Right lobe of liver (tissue), 6 donors: ENCODE data around the gene SEPTIN1. TPM values are rescaled to one million over a fixed set of nuclear protein-coding genes. Genes with fewer than 3 reads are reported as not detected.

ENCODE experiments used
- ATAC-seq, 4 donors: fragments of 200-7000 bp; cut with Tn5 transposase; one replicate each; pipeline ENCODE4 v1.9.1; 2020; ENCODE audit warnings: mild to moderate bottlenecking in 4 of 4, moderate library complexity in 4 of 4
- DNase-seq, 3 donors: peaks; one replicate each; pipeline ENCODE4 v3.0.0-alpha.2; 2020
- H3K27ac ChIP-seq, 3 donors: fragments of 200-600 bp; one replicate each; pipeline ENCODE4 v1.8.0; 2022
- H3K27me3 ChIP-seq, 2 donors: fragments of 200-600 bp; one replicate each; pipeline ENCODE4 v1.8.0; 2022
- H3K36me3 ChIP-seq, 4 donors: fragments of 200-600 bp; sonication (generic) in 1 of 4; one replicate each; pipeline versions ENCODE4 v1.5.1 to v1.8.0; 2017 to 2022; ENCODE audit warnings: control low read depth in 1 of 4
- H3K4me1 ChIP-seq, 4 donors: fragments of 200-600 bp; sonication (generic) in 1 of 4; one replicate each; pipeline versions ENCODE4 v1.5.1 to v1.8.0; 2017 to 2022; ENCODE audit warnings: control low read depth in 1 of 4
- H3K4me3 ChIP-seq, 3 donors: fragments of 200-600 bp; one replicate each; pipeline ENCODE4 v1.8.0; 2022
- H3K9me3 ChIP-seq, 4 donors: fragments of 200-600 bp; sonication (generic) in 1 of 4; one replicate each; pipeline versions ENCODE4 v1.5.1 to v1.8.0; 2017 to 2022; ENCODE audit warnings: control low read depth in 1 of 4
- POLR2A ChIP-seq: fragments of 450-650 bp; IDR thresholded peaks from one replicate; pipeline ENCODE4 v1.6.1; 2017; ENCODE audit warnings: antibody characterized with exemption, mild to moderate bottlenecking
- WGBS: methylation state at CpG from one replicate; pipeline ENCODE4 v1.1.6; 2018; ENCODE audit warnings: low coverage, low lambda C conversion rate; ENCODE audit not compliant: insufficient coverage; ENCODE audit errors: missing lambda C conversion rate; 5-methylcytosine and 5-hydroxymethylcytosine counted together
- intact Hi-C, 2 donors: fragments of 100-400 bp; cut with DNase I; formaldehyde crosslinking; loops; one replicate each; pipeline versions ENCODE4 v1.11.2 to v1.14.1; 2022
- total RNA-seq, 6 experiments: library from RNA; depleted of rRNA in 2 of 6; stranded (reverse); fragments of >200 nt in 2 of 6; fragmentation: NEBNext Ultra II Directional in 3 of 6; extraction: Animal tissue kit (Norgen Biotek cat#: 25700) in 3 of 6; gene quantifications; one replicate each; pipeline versions ENCODE4 v1.1.0 to v1.2.4, GENCODE V29; 2016 to 2023
- TF ChIP-seq, protein P1 (sequence below), 4 donors: fragments of 200-600 bp in 3 of 4; fragments of 450-650 bp in 1 of 4; IDR thresholded peaks; one replicate each; pipeline versions ENCODE4 v1.5.1 to v1.8.0; 2016 to 2022; ENCODE audit warnings: antibody characterized with exemption in 4 of 4, mild to moderate bottlenecking in 2 of 4
- donor health status: DM: no; HTN: yes; CAD: no.
- donor health status: DM: no; HTN: no; CAD: no.
- donor health status: DM: no; HTN: no; CAD: no.
- donor health status: DM: no; HTN: yes; CAD: no.
- donor health status: DM: no; HTN: yes; CAD: no.

Gene SEPTIN1
- total RNA-seq, 6 experiments from 2014 or later: 0.12 to 1.7 (median 0.93) TPM

DNA sequence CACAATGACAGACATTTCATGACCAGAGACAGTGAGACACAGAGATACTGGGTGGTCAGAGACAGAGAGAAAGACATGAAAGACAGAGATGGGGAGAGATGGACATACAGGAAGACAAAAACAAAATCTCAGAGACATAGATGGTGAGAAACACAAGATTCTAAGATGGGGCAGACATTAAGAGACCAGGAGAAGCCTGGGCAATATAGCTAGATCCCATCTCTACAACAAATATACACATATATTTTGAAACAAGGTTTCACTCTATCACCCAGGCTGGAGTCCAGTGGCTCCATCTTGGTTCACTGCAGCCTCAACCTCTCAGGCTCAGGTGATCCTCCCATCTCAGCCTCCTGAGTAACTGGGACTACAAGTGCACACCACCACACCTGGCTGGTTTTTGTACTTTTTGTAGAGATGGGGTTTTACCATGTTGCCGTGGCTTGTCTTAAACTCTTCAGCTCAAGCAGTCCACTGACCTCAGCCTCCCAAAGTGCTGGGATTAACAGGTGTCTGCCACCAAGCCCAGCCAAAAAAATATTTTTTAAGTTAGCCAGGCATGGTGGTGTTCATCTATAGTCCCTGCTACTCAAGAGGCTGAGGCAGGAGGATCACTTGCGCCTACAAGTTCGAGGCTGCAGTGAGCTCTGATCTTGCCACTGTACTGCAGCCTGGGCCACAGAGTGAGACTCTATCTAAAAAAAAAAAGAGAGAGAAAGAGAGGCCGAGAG lies 2.1 kb downstream of the SEPTIN1 start:
- H3K27ac ChIP-seq: no peak overlapping the region
- TF ChIP-seq, protein P1, sequence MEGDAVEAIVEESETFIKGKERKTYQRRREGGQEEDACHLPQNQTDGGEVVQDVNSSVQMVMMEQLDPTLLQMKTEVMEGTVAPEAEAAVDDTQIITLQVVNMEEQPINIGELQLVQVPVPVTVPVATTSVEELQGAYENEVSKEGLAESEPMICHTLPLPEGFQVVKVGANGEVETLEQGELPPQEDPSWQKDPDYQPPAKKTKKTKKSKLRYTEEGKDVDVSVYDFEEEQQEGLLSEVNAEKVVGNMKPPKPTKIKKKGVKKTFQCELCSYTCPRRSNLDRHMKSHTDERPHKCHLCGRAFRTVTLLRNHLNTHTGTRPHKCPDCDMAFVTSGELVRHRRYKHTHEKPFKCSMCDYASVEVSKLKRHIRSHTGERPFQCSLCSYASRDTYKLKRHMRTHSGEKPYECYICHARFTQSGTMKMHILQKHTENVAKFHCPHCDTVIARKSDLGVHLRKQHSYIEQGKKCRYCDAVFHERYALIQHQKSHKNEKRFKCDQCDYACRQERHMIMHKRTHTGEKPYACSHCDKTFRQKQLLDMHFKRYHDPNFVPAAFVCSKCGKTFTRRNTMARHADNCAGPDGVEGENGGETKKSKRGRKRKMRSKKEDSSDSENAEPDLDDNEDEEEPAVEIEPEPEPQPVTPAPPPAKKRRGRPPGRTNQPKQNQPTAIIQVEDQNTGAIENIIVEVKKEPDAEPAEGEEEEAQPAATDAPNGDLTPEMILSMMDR (IDR thresholded peaks at IDR 0.05): no peak
- no peak for TF ChIP-seq POLR2A
- intact Hi-C loops: no loop called here
- 93% methylated on average over 3 of the region's 4 CpGs for WGBS
- ATAC-seq (no peak), DNase-seq (no peak)
- peaks cover 0 to 9% (median 3%) of the 10 kb centered on the region in 4 donors for H3K4me1 ChIP-seq
- H3K27me3 ChIP-seq: no peaks in the 10 kb centered on the region
- H3K9me3 ChIP-seq: no peaks in the 10 kb centered on the region
- H3K36me3 ChIP-seq: no peaks in the 10 kb centered on the region
- H3K4me3 ChIP-seq: no peak overlapping the region

DNA sequence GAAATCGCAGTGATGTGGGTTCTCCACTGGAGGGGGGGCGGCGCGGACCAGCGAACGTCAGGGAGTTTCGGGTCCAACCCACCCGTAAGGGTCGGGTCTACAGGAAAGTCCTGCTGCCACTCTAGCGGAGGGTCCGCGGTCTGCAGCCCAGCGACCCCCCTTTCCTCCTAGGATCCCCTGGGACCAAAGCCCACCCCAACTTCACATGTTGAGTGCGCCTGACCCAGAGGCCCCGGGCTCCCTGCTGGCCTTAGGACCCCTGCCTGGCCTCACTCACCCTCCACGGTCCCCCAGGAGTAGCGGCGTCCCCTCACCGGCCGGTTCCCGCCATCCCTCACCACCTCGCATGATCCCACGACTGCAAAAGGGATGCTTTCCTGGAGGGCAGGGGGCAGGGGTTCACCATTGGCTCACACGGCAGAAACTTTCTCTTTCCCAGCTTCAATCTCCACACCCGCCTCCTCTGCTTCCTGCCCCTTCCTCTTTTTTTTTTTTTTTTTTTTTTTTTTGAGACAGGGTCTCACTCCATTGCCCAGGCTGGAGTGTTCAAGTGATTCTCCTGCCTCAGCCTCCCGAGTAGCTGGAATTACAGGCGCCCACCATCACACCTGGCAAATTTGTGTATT lies 3.1 kb downstream of the SEPTIN1 start:
- H3K9me3 ChIP-seq: no peaks in the 10 kb centered on the region
- no peak for TF ChIP-seq POLR2A
- TF ChIP-seq, protein P1 (IDR thresholded peaks at IDR 0.05): no peak
- H3K4me3 ChIP-seq: peak overlapping the region; percentile 60 to 69 (median 64)
- DNase-seq: no peak
- peak overlapping the region in 1 of 3 donors; percentile 18 for H3K27ac ChIP-seq
- peaks cover 0 to 9% (median 3%) of the 10 kb centered on the region in 4 donors for H3K4me1 ChIP-seq
- WGBS: 63% methylated on average over 10 of the region's 27 CpGs
- H3K27me3 ChIP-seq: no peaks in the 10 kb centered on the region
- ATAC-seq: no peak
- no peaks in the 10 kb centered on the region for H3K36me3 ChIP-seq
- intact Hi-C loops: no loop called here

DNA sequence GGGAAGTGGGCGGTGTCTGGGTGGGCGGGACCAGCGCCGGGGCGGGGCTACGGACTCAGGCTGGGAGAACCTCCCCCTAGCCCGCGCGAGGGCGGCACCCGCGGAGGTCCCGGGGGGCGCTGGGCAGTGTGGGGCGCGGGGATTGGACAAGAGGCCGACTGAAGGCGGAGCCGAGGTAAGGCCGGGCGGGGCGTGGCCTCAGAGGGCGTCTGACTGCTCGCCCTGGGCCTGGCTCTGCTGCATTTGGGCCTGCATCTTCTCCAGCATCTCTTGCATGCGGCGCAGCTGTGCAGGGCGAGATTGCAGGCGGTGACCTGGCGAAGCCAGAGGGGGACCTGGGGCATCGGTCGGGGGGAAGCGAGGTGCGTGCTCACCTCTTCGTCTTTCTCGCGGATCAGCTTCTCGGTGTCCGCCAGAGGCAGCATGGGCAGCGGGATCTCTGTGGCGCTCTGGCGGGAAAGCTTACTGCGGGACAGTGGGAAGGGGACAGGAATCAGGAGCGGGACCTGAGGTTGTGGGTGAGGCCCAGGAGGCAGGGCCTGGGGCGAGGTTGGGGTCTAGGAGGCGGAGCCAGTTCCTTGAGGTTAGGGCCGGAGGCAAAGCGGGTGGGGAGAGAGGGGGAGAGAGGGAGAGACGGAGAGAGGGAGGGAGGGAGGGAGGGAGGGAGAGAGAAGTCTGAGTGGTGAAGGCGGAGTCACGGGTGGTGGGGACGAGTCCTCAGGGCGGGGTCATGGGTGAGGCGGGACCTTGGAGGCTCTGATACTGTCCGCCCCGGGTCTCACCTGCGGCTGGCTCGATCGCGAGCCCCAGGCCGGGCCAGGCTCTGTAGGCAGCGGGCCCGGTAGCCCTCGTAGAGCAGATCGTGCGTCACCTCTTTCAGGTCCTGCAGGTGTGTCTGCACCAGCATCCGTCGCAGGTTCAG lies 3.9 kb downstream of the SEPTIN1 start:
- H3K27ac ChIP-seq: peak overlapping the region; percentile 88 to 97 (median 96)
- DNase-seq (peak; percentile 99 to 100 (median 99)), ATAC-seq (peak; percentile 92 to 97 (median 95))
- no peaks in the 10 kb centered on the region for H3K9me3 ChIP-seq
- WGBS: 1% methylated on average over 23 of the region's 67 CpGs
- H3K4me1 ChIP-seq: peaks cover 0 to 9% (median 3%) of the 10 kb centered on the region in 4 donors
- TF ChIP-seq POLR2A: peak; percentile 72
- TF ChIP-seq, protein P1 (IDR thresholded peaks at IDR 0.05): peak in 1 of 4 donors; percentile 13
- intact Hi-C loops: no loop called here
- no peaks in the 10 kb centered on the region for H3K27me3 ChIP-seq
- peak overlapping the region; percentile 60 to 69 (median 64) for H3K4me3 ChIP-seq
- no peaks in the 10 kb centered on the region for H3K36me3 ChIP-seq

DNA sequence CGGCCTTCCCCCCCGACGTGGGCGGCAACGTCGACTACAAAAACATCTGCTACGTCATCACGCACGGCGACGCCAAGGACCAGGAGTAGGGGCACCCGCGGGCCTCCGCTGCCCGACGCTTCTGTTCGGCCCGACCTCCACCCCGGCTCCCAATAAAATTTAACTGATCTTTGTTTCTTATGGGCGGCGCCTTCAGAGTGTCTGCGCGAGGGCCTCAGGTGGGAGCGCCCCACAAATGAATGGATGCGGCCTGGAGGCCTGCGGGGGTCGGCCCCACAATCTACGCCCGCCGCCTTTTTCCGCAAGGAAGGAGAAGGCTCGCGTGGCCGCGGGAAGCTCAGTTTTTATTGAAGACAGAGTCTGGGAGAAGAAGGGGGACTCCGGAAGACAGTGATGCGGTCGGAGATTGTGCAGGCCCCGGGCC lies 4.5 kb downstream of the SEPTIN1 start:
- ATAC-seq (peak; percentile 34 to 58 (median 49)), DNase-seq (peak; percentile 87 to 90 (median 87))
- WGBS: 7% methylated on average over 35 of the region's 39 CpGs
- H3K36me3 ChIP-seq: no peaks in the 10 kb centered on the region
- no peak for TF ChIP-seq POLR2A
- TF ChIP-seq, protein P1 (IDR thresholded peaks at IDR 0.05): no peak
- no peaks in the 10 kb centered on the region for H3K9me3 ChIP-seq
- intact Hi-C loops: no loop called here
- H3K4me1 ChIP-seq: peaks cover 0 to 9% (median 3%) of the 10 kb centered on the region in 4 donors
- H3K27me3 ChIP-seq: no peaks in the 10 kb centered on the region
- peak overlapping the region; percentile 88 to 97 (median 96) for H3K27ac ChIP-seq
- peak overlapping the region; percentile 60 to 69 (median 64) for H3K4me3 ChIP-seq
